DOHH2 (cell line): ENCODE measurements around the gene TERT.

ENCODE experiments used
- H3F3A ChIP-seq: fragments of 200-600 bp; sonication (generic), shearing (Covaris generic); 2 replicates; pipeline ENCODE4 v1.6.0; 2016; ENCODE audit warnings: antibody characterized with exemption, mild to moderate bottlenecking; ENCODE audit not compliant: control insufficient read depth, insufficient read depth
- H3K27ac ChIP-seq: fragments of 200-600 bp; sonication (generic); 2 replicates; pipeline ENCODE4 v1.5.1; 2014; ENCODE audit warnings: low read depth, mild to moderate bottlenecking, low read length, moderate library complexity
- H3K27me3 ChIP-seq: fragments of 200-600 bp; sonication (generic); 2 replicates; pipeline ENCODE4 v1.6.1; 2014; ENCODE audit warnings: mild to moderate bottlenecking, low read length, mixed read lengths; ENCODE audit not compliant: control insufficient read depth
- H3K36me3 ChIP-seq: fragments of 200-600 bp; sonication (generic); 2 replicates; pipeline ENCODE4 v1.6.1; 2014; ENCODE audit warnings: mild to moderate bottlenecking, low read length, moderate library complexity, mixed read lengths; ENCODE audit not compliant: control insufficient read depth
- H3K4me1 ChIP-seq: fragments of 200-600 bp; sonication (generic); 2 replicates; pipeline ENCODE4 v1.6.1; 2014; ENCODE audit warnings: mild to moderate bottlenecking, low read length, mixed read lengths; ENCODE audit not compliant: control insufficient read depth
- H3K4me2 ChIP-seq: fragments of 200-600 bp; sonication (generic); 2 replicates; pipeline ENCODE4 v1.6.0; 2014; ENCODE audit warnings: mild to moderate bottlenecking, low read length, moderate library complexity
- H3K4me3 ChIP-seq: fragments of 200-600 bp; sonication (generic); 2 replicates; pipeline ENCODE4 v1.5.1; 2014; ENCODE audit warnings: mild to moderate bottlenecking, low read length, mixed read lengths
- H3K79me2 ChIP-seq: fragments of 200-600 bp; sonication (generic); 2 replicates; pipeline ENCODE4 v1.6.1; 2014; ENCODE audit warnings: mild to moderate bottlenecking, low read length, mixed read lengths; ENCODE audit not compliant: control insufficient read depth
- H3K9me2 ChIP-seq: fragments of 200-600 bp; sonication (generic); replicated peaks from 2 replicates; pipeline ENCODE4 v1.6.1; 2014; ENCODE audit warnings: mild to moderate bottlenecking, low read length, mixed read lengths; ENCODE audit not compliant: control insufficient read depth
- H3K9me3 ChIP-seq: fragments of 200-600 bp; sonication (generic); 2 replicates; pipeline ENCODE4 v1.6.1; 2014; ENCODE audit warnings: antibody characterized with exemption, low read length, mixed read lengths; ENCODE audit not compliant: control insufficient read depth, insufficient read depth
- H4K20me1 ChIP-seq: fragments of 200-600 bp; sonication (generic); 2 replicates; pipeline ENCODE4 v1.6.0; 2014; ENCODE audit warnings: low read depth, mild to moderate bottlenecking, antibody characterized with exemption, low read length, moderate library complexity; ENCODE audit not compliant: control insufficient read depth, insufficient read depth
- CTCF ChIP-seq: fragments of 200-600 bp; sonication (generic); IDR thresholded peaks from one replicate; pipeline ENCODE4 v1.5.1; 2014; ENCODE audit warnings: antibody characterized with exemption, mild to moderate bottlenecking, low read depth, low read length; ENCODE audit not compliant: poor library complexity, severe bottlenecking
- EZH2phosphoT487 ChIP-seq: fragments of 200-600 bp; sonication (generic); IDR thresholded peaks from 2 replicates; pipeline ENCODE4 v1.6.1; 2017; ENCODE audit warnings: borderline replicate concordance, mild to moderate bottlenecking, antibody characterized with exemption, low read length, moderate library complexity, mixed read lengths

TERT gene

GRCh38 chr5:1205255-1206180 is 89.3 kb downstream of the TERT start:
- no peaks in the 10 kb centered on the region for H3K79me2 ChIP-seq
- no peaks in the 10 kb centered on the region for H3K9me2 ChIP-seq
- H3K27ac ChIP-seq = no peak overlapping the region
- H3K36me3 ChIP-seq = no peaks in the 10 kb centered on the region
- no peak overlapping the region for H3K4me3 ChIP-seq
- no peaks in the 10 kb centered on the region for H3K27me3 ChIP-seq
- no peaks in the 10 kb centered on the region for H3K9me3 ChIP-seq
- no peaks in the 10 kb centered on the region for H3K4me1 ChIP-seq
- H4K20me1 ChIP-seq = no peaks in the 10 kb centered on the region
- TF ChIP-seq CTCF (no peak), EZH2phosphoT487 (no peak)
- H3K4me2 ChIP-seq = no peak overlapping the region
- no peaks in the 10 kb centered on the region for H3F3A ChIP-seq

- Histone ChIP-seq H3K79me2 (no peaks in the 10 kb centered on the region), H3K27me3 (no peaks in the 10 kb centered on the region), H3K36me3 (no peaks in the 10 kb centered on the region), H3K4me3 (no peak overlapping the region), H4K20me1 (no peaks in the 10 kb centered on the region), H3K9me3 (no peaks in the 10 kb centered on the region), H3K4me1 (no peaks in the 10 kb centered on the region), H3K4me2 (no peak overlapping the region), H3K27ac (no peak overlapping the region), H3F3A (no peaks in the 10 kb centered on the region), H3K9me2 (no peaks in the 10 kb centered on the region)
- TF ChIP-seq CTCF (no peak), EZH2phosphoT487 (no peak)
Observed at GRCh38 chr5:1204693-1205242, 90.1 kb downstream of the TERT start.

- H3K4me1 ChIP-seq = no peaks in the 10 kb centered on the region
- H3K36me3 ChIP-seq = no peaks in the 10 kb centered on the region
- H3K79me2 ChIP-seq = no peaks in the 10 kb centered on the region
- no peak overlapping the region for H3K4me2 ChIP-seq
- no peaks in the 10 kb centered on the region for H3F3A ChIP-seq
- no peaks in the 10 kb centered on the region for H3K9me3 ChIP-seq
- no peaks in the 10 kb centered on the region for H4K20me1 ChIP-seq
- no peak overlapping the region for H3K27ac ChIP-seq
- TF ChIP-seq EZH2phosphoT487 (no peak), CTCF (no peak)
- H3K4me3 ChIP-seq = no peak overlapping the region
- no peaks in the 10 kb centered on the region for H3K27me3 ChIP-seq
- no peaks in the 10 kb centered on the region for H3K9me2 ChIP-seq
Observed at GRCh38 chr5:1203968-1204692, 90.7 kb downstream of the TERT start.
